ENCODE results near the gene C6.

Gene C6

GRCh38 chr5:41127967-41128690 lies 85.2 kb downstream of the C6 start:
- Mint-ChIP-seq H3K4me3 (no peak overlapping the region), H3K27me3 (no peaks in the 10 kb centered on the region), H3K36me3 (no peaks in the 10 kb centered on the region), H3K9me3 (peaks cover 1% of the 10 kb centered on the region), H3K4me1 (no peaks in the 10 kb centered on the region), H3K27ac (no peak overlapping the region)
- DNase-seq (ENCODE audit: low spot score in 2 of 2) (no peak), ATAC-seq (ENCODE audit: low read depth) (no peak)

GRCh38 chr5:41122459-41122858 lies 90.9 kb downstream of the C6 start:
- Mint-ChIP-seq H3K9me3 (peaks cover 1% of the 10 kb centered on the region), H3K4me1 (no peaks in the 10 kb centered on the region), H3K4me3 (no peak overlapping the region), H3K27ac (no peak overlapping the region), H3K36me3 (no peaks in the 10 kb centered on the region), H3K27me3 (no peaks in the 10 kb centered on the region)
- ATAC-seq (ENCODE audit: low read depth), result no peak
- no peak for DNase-seq (ENCODE audit: low spot score in 2 of 2)

GRCh38 chr5:41120600-41120999 lies 92.7 kb downstream of the C6 start:
- H3K4me1 Mint-ChIP-seq, result no peaks in the 10 kb centered on the region
- H3K4me3 Mint-ChIP-seq, result no peak overlapping the region
- DNase-seq (ENCODE audit: low spot score in 2 of 2) (no peak), ATAC-seq (ENCODE audit: low read depth) (no peak)
- H3K27ac Mint-ChIP-seq, result no peak overlapping the region
- H3K27me3 Mint-ChIP-seq, result no peaks in the 10 kb centered on the region
- H3K9me3 Mint-ChIP-seq, result no peaks in the 10 kb centered on the region
- H3K36me3 Mint-ChIP-seq, result no peaks in the 10 kb centered on the region

GRCh38 chr5:41118177-41118576 lies 95.2 kb downstream of the C6 start:
- DNase-seq (ENCODE audit: low spot score in 2 of 2) (no peak), ATAC-seq (ENCODE audit: low read depth) (no peak)
- Mint-ChIP-seq H3K27ac (no peak overlapping the region), H3K4me3 (no peak overlapping the region), H3K9me3 (no peaks in the 10 kb centered on the region), H3K27me3 (no peaks in the 10 kb centered on the region), H3K4me1 (no peaks in the 10 kb centered on the region), H3K36me3 (no peaks in the 10 kb centered on the region)

DNA sequence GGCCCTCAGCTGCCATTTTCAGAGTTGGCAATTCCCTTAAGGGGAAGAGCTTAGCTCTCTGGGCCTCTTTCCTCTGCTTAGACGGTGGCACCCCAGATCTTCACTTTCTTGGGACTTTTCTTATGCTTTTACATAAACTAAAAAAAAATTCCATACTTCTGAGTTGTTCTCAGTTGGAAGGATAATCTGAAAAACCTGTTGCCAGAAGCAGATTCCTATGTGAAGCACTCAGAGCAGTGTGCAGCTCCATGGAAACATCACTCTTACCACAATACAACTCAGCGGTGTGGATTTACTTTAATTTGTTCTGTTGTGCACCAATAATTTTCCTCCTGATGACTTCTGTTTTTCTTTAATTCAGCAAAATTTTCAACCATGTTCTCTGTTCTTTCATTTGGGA lies 98.1 kb downstream of the C6 start:
- Mint-ChIP-seq H3K27ac (no peak overlapping the region), H3K36me3 (no peaks in the 10 kb centered on the region), H3K27me3 (no peaks in the 10 kb centered on the region), H3K4me3 (no peak overlapping the region), H3K9me3 (peaks cover 3% of the 10 kb centered on the region), H3K4me1 (no peaks in the 10 kb centered on the region)
- no peak for DNase-seq (ENCODE audit: low spot score in 2 of 2)
- no peak for ATAC-seq (ENCODE audit: low read depth)

DNA sequence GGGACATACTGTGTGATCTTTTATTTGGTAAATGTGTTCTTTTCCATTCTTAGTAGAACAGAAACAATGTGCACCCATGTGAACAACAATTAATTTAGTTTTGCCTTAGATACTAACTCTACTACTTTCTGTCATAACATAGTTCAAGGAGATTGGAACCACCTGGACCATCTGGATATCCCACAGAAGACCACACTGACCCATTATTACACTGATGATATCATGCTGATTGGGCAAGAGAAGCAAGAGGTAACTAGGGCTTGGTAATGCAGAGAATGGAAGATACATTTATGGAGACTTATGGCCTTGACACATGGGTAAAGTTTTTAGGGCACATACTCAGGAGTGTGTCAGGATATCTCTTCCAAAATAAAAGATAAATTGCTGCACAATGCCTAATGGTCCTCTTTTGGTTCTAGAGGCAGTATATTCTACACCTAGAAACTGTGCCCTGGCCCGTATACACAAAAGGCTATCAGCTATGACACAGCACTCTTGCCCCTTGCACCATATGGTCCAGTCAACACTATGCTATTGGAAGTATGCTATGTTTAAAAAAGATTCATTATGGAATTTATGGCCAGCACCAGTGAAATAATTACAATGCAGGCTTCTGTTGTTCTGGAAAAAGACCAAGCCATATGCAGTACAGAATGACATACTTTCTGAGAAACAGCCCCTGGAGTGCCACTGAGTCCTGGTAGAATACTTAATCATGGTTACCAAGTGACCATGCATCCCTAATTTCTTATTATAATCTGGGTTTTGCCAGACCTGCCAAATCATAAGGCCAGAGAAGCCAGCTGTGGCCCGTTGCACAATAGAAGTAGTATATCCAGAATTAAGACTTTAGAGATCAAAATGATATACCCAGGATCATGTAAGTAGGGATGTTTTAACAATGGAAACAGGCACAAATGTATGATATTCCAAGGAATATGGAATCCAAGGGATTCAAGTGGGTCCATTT lies 100.6 kb downstream of the C6 start:
- H3K9me3 Mint-ChIP-seq, result peaks cover 3% of the 10 kb centered on the region
- H3K27ac Mint-ChIP-seq, result no peak overlapping the region
- DNase-seq (ENCODE audit: low spot score in 2 of 2) (no peak), ATAC-seq (ENCODE audit: low read depth) (no peak)
- H3K36me3 Mint-ChIP-seq, result no peaks in the 10 kb centered on the region
- no peaks in the 10 kb centered on the region for H3K27me3 Mint-ChIP-seq
- no peak overlapping the region for H3K4me3 Mint-ChIP-seq
- H3K4me1 Mint-ChIP-seq, result no peaks in the 10 kb centered on the region

GRCh38 chr5:41109186-41109585 lies 104.1 kb downstream of the C6 start:
- no peaks in the 10 kb centered on the region for H3K4me1 Mint-ChIP-seq
- no peaks in the 10 kb centered on the region for H3K27me3 Mint-ChIP-seq
- H3K27ac Mint-ChIP-seq, result no peak overlapping the region
- DNase-seq (ENCODE audit: low spot score in 2 of 2), result no peak
- H3K9me3 Mint-ChIP-seq, result peaks cover 3% of the 10 kb centered on the region
- H3K4me3 Mint-ChIP-seq, result no peak overlapping the region
- H3K36me3 Mint-ChIP-seq, result no peaks in the 10 kb centered on the region
- no peak for ATAC-seq (ENCODE audit: low read depth)

GRCh38 chr5:41102341-41102740 lies 111.0 kb downstream of the C6 start:
- no peaks in the 10 kb centered on the region for H3K4me1 Mint-ChIP-seq
- no peak for DNase-seq (ENCODE audit: low spot score in 2 of 2)
- no peaks in the 10 kb centered on the region for H3K9me3 Mint-ChIP-seq
- no peak overlapping the region for H3K27ac Mint-ChIP-seq
- no peaks in the 10 kb centered on the region for H3K27me3 Mint-ChIP-seq
- ATAC-seq (ENCODE audit: low read depth), result no peak
- no peak overlapping the region for H3K4me3 Mint-ChIP-seq
- H3K36me3 Mint-ChIP-seq, result no peaks in the 10 kb centered on the region

- Mint-ChIP-seq H3K36me3 (no peaks in the 10 kb centered on the region), H3K4me3 (no peak overlapping the region), H3K27ac (no peak overlapping the region), H3K4me1 (no peaks in the 10 kb centered on the region), H3K9me3 (no peaks in the 10 kb centered on the region), H3K27me3 (no peaks in the 10 kb centered on the region)
- no peak for ATAC-seq (ENCODE audit: low read depth)
- no peak for DNase-seq (ENCODE audit: low spot score in 2 of 2)
Measured at GRCh38 chr5:41097642-41098041, 115.7 kb downstream of the C6 start.

DNA sequence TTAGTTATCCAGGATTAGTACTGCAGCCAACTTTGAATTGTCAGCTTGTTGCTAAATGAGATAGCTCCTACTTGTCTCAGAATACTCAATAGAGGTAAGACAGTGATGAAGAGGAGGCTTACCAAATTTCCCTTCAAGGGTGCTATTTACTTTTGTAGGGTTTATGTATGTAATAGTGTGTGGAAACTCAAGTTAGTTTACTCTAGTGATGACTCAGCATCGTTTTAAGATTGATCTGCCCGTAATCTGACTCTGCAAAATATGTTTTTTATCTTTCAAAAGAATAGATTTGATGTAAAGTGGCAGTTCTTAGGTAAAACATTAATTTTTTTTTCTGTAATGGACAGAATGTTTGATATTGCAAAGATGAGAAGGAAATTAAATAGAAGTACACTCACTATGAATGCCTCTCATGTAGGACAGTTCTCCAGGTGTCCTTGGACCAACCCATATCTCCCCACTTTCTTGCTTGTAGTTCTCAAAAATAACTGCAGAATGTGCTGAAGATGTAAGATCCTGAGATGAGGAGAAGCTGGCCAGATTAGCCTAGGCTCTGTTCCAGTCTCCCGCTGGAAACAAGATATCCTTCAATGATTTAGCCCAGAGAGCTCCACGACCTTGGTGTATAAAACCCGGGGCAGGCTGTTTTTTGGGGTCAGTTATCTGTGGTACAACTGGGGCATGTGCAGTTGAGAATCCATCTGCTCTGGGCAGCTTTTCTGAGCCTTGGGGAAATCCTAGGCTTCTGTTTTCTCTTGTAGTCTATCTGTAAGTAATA lies 117.8 kb downstream of the C6 start:
- Mint-ChIP-seq H3K4me3 (no peak overlapping the region), H3K27ac (no peak overlapping the region), H3K27me3 (no peaks in the 10 kb centered on the region), H3K4me1 (no peaks in the 10 kb centered on the region), H3K9me3 (peaks cover 5% of the 10 kb centered on the region), H3K36me3 (no peaks in the 10 kb centered on the region)
- DNase-seq (ENCODE audit: low spot score in 2 of 2) (no peak), ATAC-seq (ENCODE audit: low read depth) (no peak)

DNA sequence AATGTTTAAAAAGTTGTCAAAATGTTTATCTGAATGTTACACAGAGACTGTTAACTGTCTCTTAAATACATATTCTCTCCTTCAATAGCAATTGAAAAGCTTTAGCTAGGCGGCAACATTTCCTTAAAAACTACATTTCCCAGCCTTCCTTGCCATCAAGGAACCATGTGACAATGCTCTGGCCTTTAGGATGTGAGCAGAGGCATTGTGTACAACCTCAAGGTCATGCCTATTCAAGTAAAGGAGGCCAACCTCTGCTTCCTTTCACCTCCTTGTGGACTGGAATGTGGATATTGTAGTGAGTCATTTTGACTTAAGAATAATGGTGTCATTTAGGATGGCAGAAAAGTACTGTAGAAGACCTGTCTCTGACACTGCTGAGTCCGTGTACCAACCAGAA lies 118.5 kb downstream of the C6 start:
- DNase-seq (ENCODE audit: low spot score in 2 of 2), result no peak

DNA sequence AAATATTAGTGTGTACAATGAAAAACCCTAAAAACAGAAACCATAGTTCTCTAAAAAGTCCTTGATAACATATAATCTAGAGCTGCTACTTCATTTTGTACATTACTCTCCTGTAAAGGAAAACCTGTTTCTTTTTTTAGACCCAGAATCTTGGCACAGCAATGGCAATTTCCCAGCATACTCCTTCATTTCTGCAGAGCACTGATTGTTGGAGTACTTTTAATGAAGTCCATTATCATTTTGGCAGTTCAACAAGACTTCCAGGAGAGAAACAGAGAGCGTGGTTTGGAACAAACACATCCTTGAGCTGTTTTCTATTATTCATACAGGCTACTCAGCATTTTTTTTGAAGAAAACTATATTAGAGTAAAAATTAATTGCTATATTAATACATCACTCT lies 119.5 kb downstream of the C6 start:
- Mint-ChIP-seq H3K9me3 (peaks cover 5% of the 10 kb centered on the region), H3K27me3 (no peaks in the 10 kb centered on the region), H3K4me3 (no peak overlapping the region), H3K36me3 (no peaks in the 10 kb centered on the region), H3K27ac (no peak overlapping the region), H3K4me1 (no peaks in the 10 kb centered on the region)
- ATAC-seq (ENCODE audit: low read depth) (no peak), DNase-seq (ENCODE audit: low spot score in 2 of 2) (no peak)

More for the DNA sequence above, 118.5 kb downstream of the C6 start:
- Mint-ChIP-seq H3K4me3 (no peak overlapping the region), H3K9me3 (peaks cover 5% of the 10 kb centered on the region), H3K27me3 (no peaks in the 10 kb centered on the region), H3K36me3 (no peaks in the 10 kb centered on the region), H3K27ac (no peak overlapping the region), H3K4me1 (no peaks in the 10 kb centered on the region)
- ATAC-seq (ENCODE audit: low read depth), result no peak
